Peyer's patch (tissue), 4 donors: Measurements from ENCODE around the gene SRD5A3.

Experiments
- CTCF ChIP-seq, 6 experiments: fragments of 450-650 bp in 4 of 6; fragments of 200-600 bp in 2 of 6; sonication (generic) in 1 of 6; IDR thresholded peaks; one replicate each; pipeline ENCODE4 v1.5.1; 2017 to 2019; ENCODE audit warnings: antibody characterized with exemption in 6 of 6, mild to moderate bottlenecking in 3 of 6, moderate library complexity in 1 of 6
- POLR2A ChIP-seq, 2 donors: fragments of 450-650 bp; IDR thresholded peaks; one replicate each; pipeline ENCODE4 v1.5.1; 2017; ENCODE audit warnings: antibody characterized with exemption in 2 of 2, mild to moderate bottlenecking in 2 of 2, moderate library complexity in 2 of 2

- TF ChIP-seq CTCF (IDR thresholded peaks at IDR 0.05) (no peak), POLR2A (IDR thresholded peaks at IDR 0.05) (no peak)
Measured at GRCh38 chr4:55405073-55405472, 59.0 kb downstream of the SRD5A3 start.
